AG09309 (cell line): ENCODE data around the gene CNIH1.
"Not testable (repeated sequence)": the region's sequence is repeated elsewhere in the genome, so short reads cannot be mapped to it uniquely, and the experiment has no call there.

Experiments used
- DNase-seq: peaks from one replicate; pipeline ENCODE4 v3.0.0-alpha.2; 2010; ENCODE audit warnings: low read depth
- H3K4me3 ChIP-seq: 2 replicates; pipeline ENCODE4 v1.5.1; 2011; ENCODE audit warnings: mild to moderate bottlenecking, low read depth, low read length, moderate library complexity; ENCODE audit not compliant: control insufficient read depth
- TF ChIP-seq, protein P1 (sequence below): IDR thresholded peaks from 2 replicates; pipeline ENCODE4 v1.5.1; 2011; ENCODE audit warnings: mild to moderate bottlenecking, low read depth, low read length, inconsistent platforms; ENCODE audit not compliant: insufficient read depth, control insufficient read depth; ENCODE audit errors: missing control alignments

Gene CNIH1

DNA sequence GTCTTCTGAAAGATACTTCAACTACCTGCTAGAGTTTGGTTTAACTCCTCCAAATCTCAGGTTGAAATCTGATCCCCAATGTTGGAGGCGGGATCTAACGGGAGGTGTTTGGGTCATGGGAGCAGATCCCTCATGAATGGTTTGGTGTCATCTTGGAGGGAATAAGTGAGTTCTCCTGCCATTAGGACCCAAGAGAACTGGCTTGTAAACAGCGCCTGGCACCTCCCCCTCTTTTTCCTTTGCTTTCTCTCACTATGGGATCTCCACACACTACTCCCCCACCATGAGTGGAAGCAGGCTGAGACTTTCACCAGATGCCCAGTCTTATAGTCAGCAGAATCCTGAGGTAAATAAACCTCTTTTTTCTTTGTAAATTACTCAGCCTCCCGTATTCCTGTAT lies 2.5 kb downstream of the CNIH1 start:
- no peak for DNase-seq
- H3K4me3 ChIP-seq: no peak overlapping the region
- TF ChIP-seq, protein P1, sequence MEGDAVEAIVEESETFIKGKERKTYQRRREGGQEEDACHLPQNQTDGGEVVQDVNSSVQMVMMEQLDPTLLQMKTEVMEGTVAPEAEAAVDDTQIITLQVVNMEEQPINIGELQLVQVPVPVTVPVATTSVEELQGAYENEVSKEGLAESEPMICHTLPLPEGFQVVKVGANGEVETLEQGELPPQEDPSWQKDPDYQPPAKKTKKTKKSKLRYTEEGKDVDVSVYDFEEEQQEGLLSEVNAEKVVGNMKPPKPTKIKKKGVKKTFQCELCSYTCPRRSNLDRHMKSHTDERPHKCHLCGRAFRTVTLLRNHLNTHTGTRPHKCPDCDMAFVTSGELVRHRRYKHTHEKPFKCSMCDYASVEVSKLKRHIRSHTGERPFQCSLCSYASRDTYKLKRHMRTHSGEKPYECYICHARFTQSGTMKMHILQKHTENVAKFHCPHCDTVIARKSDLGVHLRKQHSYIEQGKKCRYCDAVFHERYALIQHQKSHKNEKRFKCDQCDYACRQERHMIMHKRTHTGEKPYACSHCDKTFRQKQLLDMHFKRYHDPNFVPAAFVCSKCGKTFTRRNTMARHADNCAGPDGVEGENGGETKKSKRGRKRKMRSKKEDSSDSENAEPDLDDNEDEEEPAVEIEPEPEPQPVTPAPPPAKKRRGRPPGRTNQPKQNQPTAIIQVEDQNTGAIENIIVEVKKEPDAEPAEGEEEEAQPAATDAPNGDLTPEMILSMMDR: no peak

DNA sequence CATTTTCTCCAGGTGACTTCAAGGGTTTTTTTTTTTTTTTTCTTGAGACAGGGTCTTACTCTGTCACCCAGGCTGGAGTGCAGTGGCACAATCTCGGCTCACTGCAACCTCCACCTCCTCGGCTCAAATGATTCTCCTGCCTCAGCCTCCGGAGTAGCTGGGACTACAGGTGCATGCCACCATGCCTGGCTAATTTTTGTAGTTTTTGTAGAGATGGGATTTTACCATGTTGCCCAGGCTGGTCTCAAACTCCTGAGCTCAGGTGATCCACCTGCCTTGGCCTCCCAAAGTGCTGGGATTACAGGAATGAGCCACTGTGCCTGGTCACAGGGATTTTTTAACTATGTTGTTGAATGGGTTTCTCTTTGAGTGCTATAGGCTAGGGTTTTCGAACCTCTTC lies 3.2 kb downstream of the CNIH1 start:
- not testable (repeated sequence) for H3K4me3 ChIP-seq, DNase-seq

DNA sequence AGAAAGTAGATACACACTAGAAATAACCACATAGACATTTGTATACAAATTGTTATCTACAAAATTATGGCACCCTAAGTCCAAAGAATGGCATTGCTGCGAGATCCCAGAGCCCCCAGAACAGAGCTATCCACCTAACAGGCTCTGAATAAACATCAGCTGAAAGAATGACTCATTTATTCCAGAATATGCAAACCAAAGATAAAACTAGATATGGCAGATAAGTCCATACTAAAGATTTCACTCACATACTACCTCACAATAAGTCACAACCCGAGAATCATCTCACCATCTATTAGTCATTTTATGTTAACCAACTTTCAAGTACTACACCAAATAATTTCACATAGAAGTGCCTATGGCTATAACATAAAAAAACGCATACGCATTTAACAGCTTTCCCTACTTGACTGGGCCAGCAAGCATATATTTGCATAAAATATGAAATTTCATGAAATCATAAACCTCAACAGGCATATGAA lies 5.6 kb downstream of the CNIH1 start:
- DNase-seq: peak; percentile 61
- no peak overlapping the region for H3K4me3 ChIP-seq
- TF ChIP-seq, protein P1: no peak

DNA sequence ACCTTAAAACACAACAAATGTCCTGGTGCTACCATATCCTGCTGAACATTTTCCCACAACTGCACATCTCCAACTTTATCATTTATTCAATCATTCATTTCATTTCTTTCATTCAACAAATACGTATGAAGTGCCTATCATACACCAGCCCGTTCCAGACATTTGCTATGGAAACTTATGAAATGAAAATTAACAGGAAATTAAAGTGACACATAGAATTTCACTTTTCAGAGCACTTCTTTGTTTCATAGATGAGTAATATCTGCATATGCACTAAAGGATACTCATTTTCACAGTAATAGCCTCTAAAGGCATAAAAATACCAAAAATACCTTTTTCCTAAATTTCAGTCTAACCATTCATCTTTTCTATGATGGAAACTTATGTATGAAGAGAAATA lies 12.6 kb downstream of the CNIH1 start:
- TF ChIP-seq, protein P1: no peak
- no peak overlapping the region for H3K4me3 ChIP-seq
- DNase-seq: no peak

DNA sequence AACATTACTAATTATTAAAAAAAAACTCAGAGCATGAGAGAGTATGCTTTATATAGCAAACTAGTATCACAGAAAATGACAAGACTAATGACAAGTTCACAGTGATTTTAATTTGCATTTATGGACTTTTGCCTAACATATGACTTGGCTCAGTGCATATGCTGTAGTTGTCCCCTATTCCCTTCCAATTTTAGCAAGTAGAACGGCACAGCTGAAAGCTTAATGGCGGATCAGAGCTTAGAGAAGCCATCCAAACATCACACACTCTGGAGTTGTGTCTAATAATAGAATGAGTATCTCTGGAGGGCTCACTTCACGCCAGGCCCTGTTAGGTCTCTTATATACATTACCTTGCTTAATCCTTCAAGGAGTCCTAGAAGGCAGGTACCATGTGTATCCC lies 13.3 kb downstream of the CNIH1 start:
- TF ChIP-seq, protein P1: no peak
- no peak overlapping the region for H3K4me3 ChIP-seq
- no peak for DNase-seq

DNA sequence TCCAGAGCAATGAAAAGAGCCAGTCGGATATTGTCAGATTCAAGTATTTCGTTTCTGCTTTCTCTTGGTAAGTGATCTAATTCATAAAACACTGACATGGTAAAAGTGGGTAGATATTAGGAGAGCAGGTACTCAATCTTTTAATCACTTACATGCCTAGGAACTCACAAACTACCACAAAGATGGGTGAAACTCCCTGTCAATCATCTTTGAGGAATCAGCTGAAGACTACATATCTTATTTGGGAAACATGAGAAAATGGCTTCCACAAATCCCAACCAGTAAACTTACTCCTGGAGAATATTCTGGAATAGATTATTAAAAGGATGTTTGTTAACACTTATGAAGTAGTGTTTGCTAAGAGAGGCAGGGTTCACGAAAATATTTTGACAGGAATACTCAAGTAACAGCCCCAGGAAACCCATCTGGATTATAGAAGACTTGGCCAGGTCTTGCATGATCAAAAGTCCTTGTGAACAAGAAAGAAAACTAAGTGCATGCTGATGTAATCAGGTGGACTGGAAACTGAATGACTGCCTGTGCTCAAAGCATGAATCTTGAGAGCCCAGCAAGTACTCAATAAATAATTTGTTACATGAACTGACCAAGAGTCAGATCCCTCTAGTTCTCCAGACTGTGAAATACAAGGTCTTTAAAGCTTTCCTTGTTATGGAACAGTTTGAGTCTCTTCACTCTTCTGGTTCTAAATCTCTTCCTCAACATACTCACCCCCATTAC lies 15.5 kb downstream of the CNIH1 start:
- DNase-seq: no peak
- TF ChIP-seq, protein P1: no peak
- no peak overlapping the region for H3K4me3 ChIP-seq

DNA sequence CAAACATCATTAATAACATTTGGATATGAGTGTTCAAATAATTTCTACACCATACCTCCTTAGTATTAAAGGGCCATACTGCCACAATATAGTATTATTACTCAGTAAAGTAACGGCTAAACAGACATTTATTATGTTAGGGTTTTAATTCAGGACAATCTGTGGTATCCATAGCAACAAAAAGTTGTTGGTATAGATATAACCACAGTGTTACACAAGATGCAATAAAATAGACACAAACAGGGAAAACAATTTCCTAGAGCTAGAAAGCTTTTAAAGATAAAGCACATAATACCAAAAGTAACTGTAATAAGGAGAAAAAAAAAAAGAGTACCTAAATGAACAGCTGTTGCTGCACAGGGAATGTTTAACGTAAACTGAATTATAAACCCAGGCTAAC lies 16.1 kb downstream of the CNIH1 start:
- H3K4me3 ChIP-seq: no peak overlapping the region
- no peak for DNase-seq
- TF ChIP-seq, protein P1: no peak
